HepG2 (cell line): Measurements from ENCODE around the gene CDC27.

ENCODE experiments used
- AKAP8 ChIP-seq: sonication (generic); formaldehyde crosslinking; IDR thresholded peaks from 2 replicates; pipeline ENCODE4 v1.5.1; 2020; ENCODE audit warnings: mild to moderate bottlenecking, missing genetic modification reagents
- ATM ChIP-seq: fragments of 450-650 bp; IDR thresholded peaks from 2 replicates; pipeline ENCODE4 v1.7.1; 2017; ENCODE audit warnings: mild to moderate bottlenecking, borderline replicate concordance
- CTCF ChIP-seq: sonication (generic); formaldehyde crosslinking; IDR thresholded peaks from 2 replicates; pipeline ENCODE4 v1.5.0; 2020; ENCODE audit warnings: mild to moderate bottlenecking, missing genetic modification reagents, moderate library complexity
- HOXA9 ChIP-seq: sonication (generic); formaldehyde crosslinking; IDR thresholded peaks from 2 replicates; pipeline ENCODE4 v1.8.1; 2022; ENCODE audit warnings: missing genetic modification reagents, mild to moderate bottlenecking, moderate library complexity, borderline replicate concordance
- ZBTB33 ChIP-seq: sonication (generic); formaldehyde crosslinking; IDR thresholded peaks from 2 replicates; pipeline ENCODE4 v1.4.0; 2020; ENCODE audit warnings: missing genetic modification reagents
- ZBTB7A ChIP-seq: sonication (generic); formaldehyde crosslinking; IDR thresholded peaks from 2 replicates; pipeline ENCODE4 v1.8.0; 2022; ENCODE audit warnings: mild to moderate bottlenecking, missing genetic modification reagents
- ZIK1 ChIP-seq: sonication (generic); formaldehyde crosslinking; IDR thresholded peaks from 2 replicates; pipeline ENCODE4 v1.5.0; 2020; ENCODE audit warnings: mild to moderate bottlenecking, low read depth, missing genetic modification reagents, borderline replicate concordance
- ZNF883 ChIP-seq: sonication (generic); formaldehyde crosslinking; IDR thresholded peaks from 2 replicates; pipeline ENCODE4 v1.5.1; 2020; ENCODE audit warnings: mild to moderate bottlenecking, missing genetic modification reagents; ENCODE audit errors: not compliant biosample characterization

GRCh38 chr17:47145351-47145750 is 43.7 kb downstream of the CDC27 start:
- TF ChIP-seq ATM (no peak), HOXA9 (CRISPR knock-in tag) (no peak), AKAP8 (CRISPR knock-in tag) (no peak), ZIK1 (no peak), ZBTB33 (CRISPR knock-in tag) (no peak), ZBTB7A (CRISPR knock-in tag) (no peak), ZNF883 (CRISPR knock-in tag) (no peak), CTCF (no peak)
